ENCODE data around the gene HIVEP2.

GRCh38 chr6:142833054-142833453, 111.9 kb downstream of the HIVEP2 start:
- TF ChIP-seq, protein P1, sequence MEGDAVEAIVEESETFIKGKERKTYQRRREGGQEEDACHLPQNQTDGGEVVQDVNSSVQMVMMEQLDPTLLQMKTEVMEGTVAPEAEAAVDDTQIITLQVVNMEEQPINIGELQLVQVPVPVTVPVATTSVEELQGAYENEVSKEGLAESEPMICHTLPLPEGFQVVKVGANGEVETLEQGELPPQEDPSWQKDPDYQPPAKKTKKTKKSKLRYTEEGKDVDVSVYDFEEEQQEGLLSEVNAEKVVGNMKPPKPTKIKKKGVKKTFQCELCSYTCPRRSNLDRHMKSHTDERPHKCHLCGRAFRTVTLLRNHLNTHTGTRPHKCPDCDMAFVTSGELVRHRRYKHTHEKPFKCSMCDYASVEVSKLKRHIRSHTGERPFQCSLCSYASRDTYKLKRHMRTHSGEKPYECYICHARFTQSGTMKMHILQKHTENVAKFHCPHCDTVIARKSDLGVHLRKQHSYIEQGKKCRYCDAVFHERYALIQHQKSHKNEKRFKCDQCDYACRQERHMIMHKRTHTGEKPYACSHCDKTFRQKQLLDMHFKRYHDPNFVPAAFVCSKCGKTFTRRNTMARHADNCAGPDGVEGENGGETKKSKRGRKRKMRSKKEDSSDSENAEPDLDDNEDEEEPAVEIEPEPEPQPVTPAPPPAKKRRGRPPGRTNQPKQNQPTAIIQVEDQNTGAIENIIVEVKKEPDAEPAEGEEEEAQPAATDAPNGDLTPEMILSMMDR (conservative IDR thresholded peaks at IDR 0.05 in 1 of 2, IDR thresholded peaks at IDR 0.05 in 1 of 2; ENCODE audit: low read depth in 1 of 2, low read length in 2 of 2), result no peak
- no peak for TF ChIP-seq EZH2 (IDR thresholded peaks at IDR 0.05; ENCODE audit: low read length, missing control alignments)

Measured in fibroblast of lung (primary cell).